ENCODE measurements around the gene FGF12. TPM values are rescaled to one million over a fixed set of nuclear protein-coding genes. Genes with fewer than 3 reads are reported as not detected.

Gene FGF12
- total RNA-seq, 1 donor from 2014 or later = 7.0 TPM

DNA sequence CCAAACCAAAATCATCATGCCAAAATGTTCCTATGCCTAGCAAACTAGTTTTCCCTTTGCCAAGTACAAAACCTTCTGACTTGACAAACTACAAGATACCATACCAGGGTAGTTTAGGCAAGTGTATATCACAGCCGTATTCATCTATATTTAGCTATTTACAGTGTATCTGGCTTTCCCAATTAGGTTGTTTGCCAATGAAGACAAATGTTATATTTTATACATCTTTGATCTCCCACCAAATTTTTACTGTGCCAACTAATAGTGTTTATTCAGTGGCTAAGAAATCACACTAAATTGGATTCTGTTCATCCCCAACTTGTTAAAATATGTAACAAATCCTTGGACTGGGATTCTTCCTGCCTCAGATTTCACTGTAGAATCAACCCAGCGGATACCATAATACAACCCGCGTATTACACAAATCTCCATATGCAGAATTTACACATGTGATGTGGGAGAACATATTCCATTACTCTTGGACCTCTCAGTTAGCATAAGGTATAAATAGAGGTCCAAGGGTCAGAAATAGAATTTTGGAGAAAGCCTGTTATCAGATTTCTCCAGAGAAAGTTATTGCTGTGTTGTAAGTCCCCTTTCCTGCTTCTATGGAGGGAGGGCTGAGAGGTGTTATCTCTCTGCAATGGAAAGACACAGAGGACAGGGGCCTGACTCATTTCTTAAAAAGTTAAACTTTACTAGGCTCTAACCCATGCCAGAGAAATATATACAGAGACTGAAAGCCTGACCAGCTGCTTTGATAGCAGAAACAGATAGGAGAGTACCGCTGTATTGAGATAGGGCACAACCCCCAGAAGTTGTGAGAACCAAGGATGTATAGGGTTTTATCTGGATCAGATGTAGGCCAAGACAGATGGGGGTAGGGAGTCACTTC lies 467.0 kb downstream of the FGF12 start:
- no peaks in the 10 kb centered on the region for H3K27me3 Mint-ChIP-seq (ENCODE audit: insufficient read depth, low read depth)
- no peaks in the 10 kb centered on the region for H4K20me1 ChIP-seq (ENCODE audit: low read depth)
- H3K36me3 ChIP-seq = no peaks in the 10 kb centered on the region
- H3K9me3 Mint-ChIP-seq = no peaks in the 10 kb centered on the region
- no peak overlapping the region for H3K27ac Mint-ChIP-seq
- DNase-seq (ENCODE audit: low spot score) = no peak
- H3K36me3 Mint-ChIP-seq = peaks cover 3% of the 10 kb centered on the region
- no peak for TF ChIP-seq EZH2 (IDR thresholded peaks at IDR 0.05)
- TF ChIP-seq EZH2phosphoT487 (IDR thresholded peaks at IDR 0.05) = no peak
- TF ChIP-seq, protein P1, sequence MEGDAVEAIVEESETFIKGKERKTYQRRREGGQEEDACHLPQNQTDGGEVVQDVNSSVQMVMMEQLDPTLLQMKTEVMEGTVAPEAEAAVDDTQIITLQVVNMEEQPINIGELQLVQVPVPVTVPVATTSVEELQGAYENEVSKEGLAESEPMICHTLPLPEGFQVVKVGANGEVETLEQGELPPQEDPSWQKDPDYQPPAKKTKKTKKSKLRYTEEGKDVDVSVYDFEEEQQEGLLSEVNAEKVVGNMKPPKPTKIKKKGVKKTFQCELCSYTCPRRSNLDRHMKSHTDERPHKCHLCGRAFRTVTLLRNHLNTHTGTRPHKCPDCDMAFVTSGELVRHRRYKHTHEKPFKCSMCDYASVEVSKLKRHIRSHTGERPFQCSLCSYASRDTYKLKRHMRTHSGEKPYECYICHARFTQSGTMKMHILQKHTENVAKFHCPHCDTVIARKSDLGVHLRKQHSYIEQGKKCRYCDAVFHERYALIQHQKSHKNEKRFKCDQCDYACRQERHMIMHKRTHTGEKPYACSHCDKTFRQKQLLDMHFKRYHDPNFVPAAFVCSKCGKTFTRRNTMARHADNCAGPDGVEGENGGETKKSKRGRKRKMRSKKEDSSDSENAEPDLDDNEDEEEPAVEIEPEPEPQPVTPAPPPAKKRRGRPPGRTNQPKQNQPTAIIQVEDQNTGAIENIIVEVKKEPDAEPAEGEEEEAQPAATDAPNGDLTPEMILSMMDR (IDR thresholded peaks at IDR 0.05) = no peak
- no peaks in the 10 kb centered on the region for H3K4me1 Mint-ChIP-seq
- no peak overlapping the region for H3K4me3 Mint-ChIP-seq
- no peaks in the 10 kb centered on the region for H3K79me2 ChIP-seq (ENCODE audit: low read depth)
- no peak overlapping the region for H2AFZ ChIP-seq (replicated peaks)
- no peaks in the 10 kb centered on the region for H3K9me3 ChIP-seq (ENCODE audit: low read depth)
- H3K4me3 ChIP-seq = no peak overlapping the region
- no peaks in the 10 kb centered on the region for H3K4me1 ChIP-seq
- no peaks in the 10 kb centered on the region for H3F3A ChIP-seq (ENCODE audit: low read depth)
- no peak overlapping the region for H3K4me2 ChIP-seq
- H3K9ac ChIP-seq = no peak overlapping the region
- no peak overlapping the region for H3K27ac ChIP-seq
- no peaks in the 10 kb centered on the region for H3K27me3 ChIP-seq

DNA sequence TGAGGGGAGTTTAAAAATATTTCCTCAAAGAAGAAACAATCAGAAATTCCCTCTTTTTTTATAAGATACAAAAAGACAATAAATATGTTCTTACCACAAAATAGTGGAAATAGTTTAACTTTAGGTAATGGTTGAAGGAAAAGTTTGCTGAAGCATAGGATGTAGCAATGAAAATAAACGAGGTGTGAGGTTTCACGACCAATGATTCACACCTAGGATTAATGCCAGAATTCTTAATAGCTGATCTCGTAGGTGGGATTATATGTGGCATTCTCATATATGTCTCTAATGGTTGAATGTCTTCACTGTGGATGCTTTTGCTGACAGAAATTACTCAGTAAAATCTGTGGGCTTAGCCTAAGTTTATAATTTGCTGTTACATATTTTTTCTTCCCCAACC lies 467.7 kb downstream of the FGF12 start:
- Histone ChIP-seq H3K4me1 (no peaks in the 10 kb centered on the region), H3K27ac (no peak overlapping the region), H2AFZ (replicated peaks) (no peak overlapping the region), H3K4me2 (no peak overlapping the region), H3K9me3 (ENCODE audit: low read depth) (no peaks in the 10 kb centered on the region), H3K79me2 (ENCODE audit: low read depth) (no peaks in the 10 kb centered on the region), H3K36me3 (no peaks in the 10 kb centered on the region), H3K27me3 (no peaks in the 10 kb centered on the region), H4K20me1 (ENCODE audit: low read depth) (no peaks in the 10 kb centered on the region), H3F3A (ENCODE audit: low read depth) (no peaks in the 10 kb centered on the region), H3K4me3 (no peak overlapping the region), H3K9ac (no peak overlapping the region)
- no peak overlapping the region for H3K4me3 Mint-ChIP-seq
- H3K9me3 Mint-ChIP-seq = no peaks in the 10 kb centered on the region
- DNase-seq (ENCODE audit: low spot score) = no peak
- H3K36me3 Mint-ChIP-seq = peaks cover 3% of the 10 kb centered on the region
- H3K4me1 Mint-ChIP-seq = no peaks in the 10 kb centered on the region
- TF ChIP-seq, protein P1 (IDR thresholded peaks at IDR 0.05) = no peak
- no peak for TF ChIP-seq EZH2 (IDR thresholded peaks at IDR 0.05)
- no peak for TF ChIP-seq EZH2phosphoT487 (IDR thresholded peaks at IDR 0.05)
- no peaks in the 10 kb centered on the region for H3K27me3 Mint-ChIP-seq (ENCODE audit: insufficient read depth, low read depth)
- no peak overlapping the region for H3K27ac Mint-ChIP-seq

DNA sequence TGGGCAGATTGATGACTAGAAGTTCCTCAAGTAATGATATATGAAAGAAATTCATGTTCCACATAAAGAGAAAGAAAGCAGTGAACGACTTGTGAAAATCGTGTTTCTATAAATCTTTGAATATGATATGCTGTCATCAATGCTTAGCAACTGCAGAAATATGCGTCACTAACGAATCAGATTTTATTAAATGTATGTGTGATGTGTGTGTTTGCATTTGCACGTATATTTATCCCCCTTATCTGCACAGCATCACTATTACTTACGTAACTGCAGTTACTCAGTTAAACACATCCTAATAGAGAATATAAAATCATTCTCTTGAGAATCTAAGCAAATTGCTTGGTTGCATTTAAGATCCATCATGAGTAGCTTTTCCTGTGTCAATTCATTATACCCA lies 468.6 kb downstream of the FGF12 start:
- H3K9me3 ChIP-seq (ENCODE audit: low read depth) = no peaks in the 10 kb centered on the region
- Mint-ChIP-seq H3K9me3 (no peaks in the 10 kb centered on the region), H3K27ac (no peak overlapping the region), H3K4me1 (no peaks in the 10 kb centered on the region), H3K4me3 (no peak overlapping the region), H3K27me3 (ENCODE audit: insufficient read depth, low read depth) (no peaks in the 10 kb centered on the region), H3K36me3 (peaks cover 6% of the 10 kb centered on the region)
- H3K4me2 ChIP-seq = no peak overlapping the region
- H3K27ac ChIP-seq = no peak overlapping the region
- H3K4me1 ChIP-seq = no peaks in the 10 kb centered on the region
- H3K4me3 ChIP-seq = no peak overlapping the region
- H3K79me2 ChIP-seq (ENCODE audit: low read depth) = no peaks in the 10 kb centered on the region
- TF ChIP-seq EZH2 (IDR thresholded peaks at IDR 0.05) (no peak), EZH2phosphoT487 (IDR thresholded peaks at IDR 0.05) (no peak)
- TF ChIP-seq, protein P1 (IDR thresholded peaks at IDR 0.05) = no peak
- no peaks in the 10 kb centered on the region for H3F3A ChIP-seq (ENCODE audit: low read depth)
- no peak overlapping the region for H2AFZ ChIP-seq (replicated peaks)
- H3K36me3 ChIP-seq = no peaks in the 10 kb centered on the region
- H3K9ac ChIP-seq = no peak overlapping the region
- no peaks in the 10 kb centered on the region for H3K27me3 ChIP-seq
- no peaks in the 10 kb centered on the region for H4K20me1 ChIP-seq (ENCODE audit: low read depth)
- DNase-seq (ENCODE audit: low spot score) = no peak
